DOHH2 (cell line): ENCODE data around the gene SPIRE1.

Experiments
- EZH2phosphoT487 ChIP-seq: fragments of 200-600 bp; sonication (generic); IDR thresholded peaks from 2 replicates; pipeline ENCODE4 v1.6.1; 2017; ENCODE audit warnings: borderline replicate concordance, mild to moderate bottlenecking, antibody characterized with exemption, low read length, moderate library complexity, mixed read lengths
- TF ChIP-seq, protein P1 (sequence below): fragments of 200-600 bp; sonication (generic); IDR thresholded peaks from one replicate; pipeline ENCODE4 v1.5.1; 2014; ENCODE audit warnings: antibody characterized with exemption, mild to moderate bottlenecking, low read depth, low read length; ENCODE audit not compliant: poor library complexity, severe bottlenecking

- TF ChIP-seq, protein P1, sequence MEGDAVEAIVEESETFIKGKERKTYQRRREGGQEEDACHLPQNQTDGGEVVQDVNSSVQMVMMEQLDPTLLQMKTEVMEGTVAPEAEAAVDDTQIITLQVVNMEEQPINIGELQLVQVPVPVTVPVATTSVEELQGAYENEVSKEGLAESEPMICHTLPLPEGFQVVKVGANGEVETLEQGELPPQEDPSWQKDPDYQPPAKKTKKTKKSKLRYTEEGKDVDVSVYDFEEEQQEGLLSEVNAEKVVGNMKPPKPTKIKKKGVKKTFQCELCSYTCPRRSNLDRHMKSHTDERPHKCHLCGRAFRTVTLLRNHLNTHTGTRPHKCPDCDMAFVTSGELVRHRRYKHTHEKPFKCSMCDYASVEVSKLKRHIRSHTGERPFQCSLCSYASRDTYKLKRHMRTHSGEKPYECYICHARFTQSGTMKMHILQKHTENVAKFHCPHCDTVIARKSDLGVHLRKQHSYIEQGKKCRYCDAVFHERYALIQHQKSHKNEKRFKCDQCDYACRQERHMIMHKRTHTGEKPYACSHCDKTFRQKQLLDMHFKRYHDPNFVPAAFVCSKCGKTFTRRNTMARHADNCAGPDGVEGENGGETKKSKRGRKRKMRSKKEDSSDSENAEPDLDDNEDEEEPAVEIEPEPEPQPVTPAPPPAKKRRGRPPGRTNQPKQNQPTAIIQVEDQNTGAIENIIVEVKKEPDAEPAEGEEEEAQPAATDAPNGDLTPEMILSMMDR: no peak
- TF ChIP-seq EZH2phosphoT487: no peak
Observed at GRCh38 chr18:12449051-12449785, 208.7 kb downstream of the SPIRE1 start.
